Fibroblast of the aortic adventitia (primary cell): ENCODE measurements around the gene SIK3. TPM values are rescaled to one million over a fixed set of nuclear protein-coding genes. Genes with fewer than 3 reads are reported as not detected.

Experiments used
- DNase-seq: peaks from one replicate; pipeline ENCODE4 v3.0.0-alpha.2; 2010; ENCODE audit warnings: low read depth
- H3K4me3 ChIP-seq: 2 replicates; pipeline ENCODE4 v1.5.1; 2011; ENCODE audit warnings: low read depth, mild to moderate bottlenecking, control low read depth, low read length, moderate library complexity
- CTCF ChIP-seq: IDR thresholded peaks from 2 replicates; pipeline ENCODE4 v1.5.1; 2011; ENCODE audit warnings: mild to moderate bottlenecking, low read length, control low read depth, inconsistent platforms; ENCODE audit not compliant: insufficient read depth
- total RNA-seq: library from RNA; depleted of rRNA; stranded (reverse); fragments of >200 nt; gene quantifications from 2 replicates; pipeline ENCODE4 v1.2.3, GENCODE V29; 2012; ENCODE audit warnings: low replicate concordance

SIK3 gene
- total RNA-seq, 1 donor: 18.4 TPM

GRCh38 chr11:116842909-116843308 lies 255.3 kb downstream of the SIK3 start:
- H3K4me3 ChIP-seq: no peak overlapping the region
- DNase-seq: no peak
- TF ChIP-seq CTCF: no peak

GRCh38 chr11:116842117-116842516 lies 256.1 kb downstream of the SIK3 start:
- TF ChIP-seq CTCF: no peak
- DNase-seq: no peak
- H3K4me3 ChIP-seq: no peak overlapping the region

- H3K4me3 ChIP-seq: no peak overlapping the region
- TF ChIP-seq CTCF: no peak
- no peak for DNase-seq
Observed at GRCh38 chr11:116840746-116841296, 257.4 kb downstream of the SIK3 start.

- DNase-seq: peak; percentile 21
- H3K4me3 ChIP-seq: no peak overlapping the region
- TF ChIP-seq CTCF: peak; percentile 31
Observed at GRCh38 chr11:116840224-116840745, 257.9 kb downstream of the SIK3 start.

- TF ChIP-seq CTCF: no peak
- H3K4me3 ChIP-seq: no peak overlapping the region
- DNase-seq: no peak
Observed at GRCh38 chr11:116838321-116839084, 259.7 kb downstream of the SIK3 start.

GRCh38 chr11:116837231-116838091 lies 260.8 kb downstream of the SIK3 start, which contains the start of gene APOA1:
Gene APOA1 (minus strand): TSS chr11:116837622. CDS start chr11:116837387, 235 bp downstream.
- peak; percentile 16 for DNase-seq
- H3K4me3 ChIP-seq: no peak within 1 kb of the TSS
- no peak for TF ChIP-seq CTCF
